GM20000 (cell line): ENCODE results near the gene PTPRN2.
"Not testable (repeated sequence)": the region's sequence is repeated elsewhere in the genome, so short reads cannot be mapped to it uniquely, and the experiment has no call there.

Experiments
- DNase-seq: peaks from one replicate; pipeline ENCODE4 v3.0.0; 2012; ENCODE audit warnings: low spot score
- TF ChIP-seq, protein P1 (sequence below): IDR thresholded peaks from 2 replicates; pipeline ENCODE4 v1.5.1; 2012; ENCODE audit warnings: mild to moderate bottlenecking, control low read depth; ENCODE audit errors: extremely low read depth, missing control alignments

PTPRN2 gene

DNA sequence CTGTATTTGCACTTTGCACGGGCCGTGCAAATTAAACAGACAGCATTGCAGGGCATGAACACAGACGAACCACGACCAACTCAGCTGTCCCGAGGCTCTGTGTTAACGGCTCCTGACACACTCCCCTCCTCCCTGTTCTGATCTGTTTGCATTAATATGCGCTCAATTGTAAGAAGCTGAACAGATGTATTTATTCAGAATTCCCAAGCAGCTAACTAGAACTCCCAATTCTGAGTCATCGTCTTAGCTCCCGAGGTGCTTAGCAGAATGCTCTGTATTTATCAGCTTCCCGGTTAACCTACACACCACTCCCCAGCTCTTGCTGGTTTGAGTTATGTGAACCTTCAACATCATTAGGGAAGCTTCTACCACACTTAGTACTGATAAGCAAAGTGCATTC lies 286.4 kb downstream of the PTPRN2 start:
- TF ChIP-seq, protein P1, sequence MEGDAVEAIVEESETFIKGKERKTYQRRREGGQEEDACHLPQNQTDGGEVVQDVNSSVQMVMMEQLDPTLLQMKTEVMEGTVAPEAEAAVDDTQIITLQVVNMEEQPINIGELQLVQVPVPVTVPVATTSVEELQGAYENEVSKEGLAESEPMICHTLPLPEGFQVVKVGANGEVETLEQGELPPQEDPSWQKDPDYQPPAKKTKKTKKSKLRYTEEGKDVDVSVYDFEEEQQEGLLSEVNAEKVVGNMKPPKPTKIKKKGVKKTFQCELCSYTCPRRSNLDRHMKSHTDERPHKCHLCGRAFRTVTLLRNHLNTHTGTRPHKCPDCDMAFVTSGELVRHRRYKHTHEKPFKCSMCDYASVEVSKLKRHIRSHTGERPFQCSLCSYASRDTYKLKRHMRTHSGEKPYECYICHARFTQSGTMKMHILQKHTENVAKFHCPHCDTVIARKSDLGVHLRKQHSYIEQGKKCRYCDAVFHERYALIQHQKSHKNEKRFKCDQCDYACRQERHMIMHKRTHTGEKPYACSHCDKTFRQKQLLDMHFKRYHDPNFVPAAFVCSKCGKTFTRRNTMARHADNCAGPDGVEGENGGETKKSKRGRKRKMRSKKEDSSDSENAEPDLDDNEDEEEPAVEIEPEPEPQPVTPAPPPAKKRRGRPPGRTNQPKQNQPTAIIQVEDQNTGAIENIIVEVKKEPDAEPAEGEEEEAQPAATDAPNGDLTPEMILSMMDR = no peak
- no peak for DNase-seq

DNA sequence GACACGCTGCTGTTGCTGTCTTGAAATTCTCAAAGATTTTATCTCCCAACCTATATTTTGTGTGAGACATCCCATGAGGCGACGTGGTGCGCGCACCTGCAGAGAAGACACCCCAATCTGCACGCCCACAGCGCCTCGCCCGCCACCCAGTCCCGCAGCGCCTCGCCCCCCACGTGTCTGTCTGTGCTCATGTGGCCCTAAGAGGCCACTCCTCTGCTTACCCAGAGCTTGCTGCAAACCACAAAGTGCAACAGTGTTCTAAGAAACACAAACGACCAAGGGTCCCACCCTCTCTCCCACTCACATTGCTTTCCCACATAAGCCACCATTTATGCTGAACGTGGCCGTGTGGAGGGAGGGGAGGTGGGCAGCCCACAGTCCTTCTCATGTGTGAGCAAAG lies 287.2 kb downstream of the PTPRN2 start:
- no peak for DNase-seq
- TF ChIP-seq, protein P1 = no peak

DNA sequence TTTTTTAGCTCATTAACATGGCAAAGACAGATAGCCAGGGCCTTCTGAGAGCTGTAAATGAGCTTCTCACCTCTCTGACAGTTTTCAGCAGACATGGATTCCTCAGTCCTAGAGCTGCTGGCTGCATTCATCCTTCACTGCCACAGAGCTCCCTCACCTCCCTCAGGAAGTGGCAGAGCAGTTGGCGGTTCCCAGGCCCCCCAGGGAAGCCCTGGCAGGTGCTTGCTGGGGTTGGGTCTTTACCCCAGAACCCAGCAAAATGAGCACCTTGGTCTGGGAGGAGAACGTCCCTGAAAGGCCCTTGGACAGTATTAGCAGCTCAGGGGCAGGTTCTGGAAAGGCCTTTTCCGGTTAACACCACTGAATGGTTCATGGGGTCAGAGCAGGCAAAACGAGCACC lies 288.0 kb downstream of the PTPRN2 start:
- TF ChIP-seq, protein P1 = no peak
- DNase-seq = no peak

DNA sequence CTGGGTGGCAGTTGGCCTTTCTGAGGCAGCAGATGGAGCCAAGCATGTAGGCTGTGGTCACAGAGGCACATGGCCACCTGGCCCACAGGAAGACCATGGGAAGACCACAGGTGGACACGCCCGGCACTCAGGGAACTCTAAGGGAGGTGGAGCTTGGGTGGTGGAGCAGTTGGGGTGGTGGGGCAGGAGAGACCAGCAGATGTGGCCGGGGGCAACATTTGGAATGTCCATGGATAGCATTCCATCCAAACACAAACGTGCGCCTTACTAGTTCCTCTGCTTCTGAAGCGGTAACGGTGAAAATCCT lies 290.9 kb downstream of the PTPRN2 start:
- DNase-seq = no peak
- TF ChIP-seq, protein P1 = no peak

DNA sequence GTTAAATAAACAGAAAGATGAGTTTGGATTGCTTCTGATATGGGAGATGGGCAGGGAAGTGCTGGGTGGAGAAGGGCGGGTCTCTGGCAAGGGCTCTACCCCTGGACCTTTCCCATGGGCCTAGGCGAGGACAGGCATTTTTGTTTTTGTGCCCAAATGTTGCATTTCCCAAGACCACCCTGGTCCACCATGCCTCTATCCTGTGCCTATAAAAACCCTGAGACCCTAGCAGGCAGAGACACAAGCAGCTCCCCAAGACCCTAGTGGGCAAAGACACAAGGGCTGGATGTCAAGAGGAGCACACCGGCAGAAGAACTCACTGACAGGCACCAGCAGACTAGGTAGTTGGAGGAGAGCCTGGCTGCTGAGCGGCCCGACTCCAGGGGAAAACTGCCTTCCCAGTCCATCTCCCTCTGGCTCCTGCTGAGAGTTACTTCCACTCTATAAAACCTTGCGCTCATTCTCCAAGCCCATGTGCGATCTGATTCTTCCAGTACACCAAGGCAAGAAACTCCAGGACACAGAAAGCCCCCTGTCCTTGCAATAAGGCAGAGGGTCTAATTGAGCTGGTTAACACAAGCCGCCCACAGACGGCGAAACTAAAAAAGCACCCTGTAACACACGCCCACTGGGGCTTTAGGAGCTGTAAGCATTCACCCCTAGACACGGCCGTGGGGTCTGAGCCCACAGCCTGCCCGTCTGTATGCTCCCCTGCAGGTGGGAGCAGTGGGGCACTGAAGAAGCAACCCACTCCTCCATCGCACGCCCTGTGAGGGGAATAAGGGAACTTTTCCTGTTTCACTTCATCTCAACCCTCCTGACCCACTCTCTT lies 291.4 kb downstream of the PTPRN2 start:
- TF ChIP-seq, protein P1 = no peak
- DNase-seq = no peak

DNA sequence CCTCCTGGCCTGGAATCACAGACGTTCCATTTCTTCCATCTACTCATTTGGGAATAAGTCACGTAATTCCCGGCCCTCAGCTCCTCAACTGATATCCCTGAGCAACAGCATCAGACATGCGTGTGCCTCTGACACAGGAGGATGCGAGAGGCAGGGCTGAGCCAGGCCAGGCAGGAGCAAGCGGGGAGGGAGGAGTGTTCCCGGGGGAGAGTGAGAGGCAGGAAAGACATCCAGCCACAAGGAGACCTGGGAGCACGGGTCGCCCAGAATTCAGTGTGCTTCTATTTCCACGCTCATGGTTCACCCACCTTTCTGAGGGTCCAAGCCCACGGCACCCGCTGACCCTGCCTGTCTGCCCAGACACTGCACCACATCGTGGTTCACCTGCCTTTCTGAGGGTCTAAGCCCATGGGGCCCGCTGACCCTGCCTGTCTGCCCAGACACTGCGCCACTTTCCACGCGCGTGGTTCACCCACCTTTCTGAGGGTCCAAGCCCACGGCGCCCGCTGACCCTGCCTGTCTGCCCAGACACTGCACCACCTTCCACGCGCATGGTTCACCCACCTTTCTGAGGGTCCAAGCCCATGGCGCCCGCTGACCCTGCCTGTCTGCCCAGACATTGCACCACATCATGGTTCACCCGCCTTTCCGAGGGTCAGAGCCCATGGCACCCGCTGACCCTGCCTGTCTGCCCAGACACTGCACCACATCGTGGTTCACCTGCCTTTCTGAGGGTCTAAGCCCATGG lies 293.0 kb downstream of the PTPRN2 start:
- not testable (repeated sequence) for DNase-seq

DNA sequence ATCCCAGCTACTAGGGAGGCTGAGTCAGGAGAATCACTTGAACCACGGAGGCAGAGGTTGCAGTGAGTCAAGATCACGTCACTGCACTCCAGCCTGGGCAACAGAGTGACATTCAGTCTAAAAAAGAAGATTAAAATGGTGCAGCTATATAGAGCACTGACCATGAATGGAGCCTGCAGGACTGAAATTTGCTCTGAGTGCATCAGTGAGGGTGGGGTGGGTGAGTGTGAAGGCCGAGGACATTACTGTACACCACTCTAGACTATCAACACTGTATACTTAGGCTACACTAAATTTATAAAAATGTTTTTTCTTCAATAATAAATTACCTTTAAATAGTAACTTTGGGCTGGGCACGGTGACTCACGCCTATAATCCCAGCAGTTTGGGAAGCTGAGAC lies 294.7 kb downstream of the PTPRN2 start:
- TF ChIP-seq, protein P1 = no peak
- DNase-seq = no peak
